ENCODE measurements around the gene BRINP1.

BRINP1 gene

GRCh38 chr9:119366909-119367682 lies 2.1 kb downstream of the BRINP1 start (continued):
- TF ChIP-seq ZNF148 (tag by site-specific recombination; IDR thresholded peaks at IDR 0.05; ENCODE audit: borderline replicate concordance): no peak
- no peak for TF ChIP-seq ZSCAN18 (tag by site-specific recombination; IDR thresholded peaks at IDR 0.05)
- TF ChIP-seq ZNF514 (tag by site-specific recombination; IDR thresholded peaks at IDR 0.05): no peak
- no peak for TF ChIP-seq ZNF10 (tag by site-specific recombination; IDR thresholded peaks at IDR 0.05)
- no peak for TF ChIP-seq ZNF223 (tag by site-specific recombination; IDR thresholded peaks at IDR 0.05)
- TF ChIP-seq KLF8 (tag by site-specific recombination; IDR thresholded peaks at IDR 0.05): no peak
- TF ChIP-seq BCL11B (tag by site-specific recombination; IDR thresholded peaks at IDR 0.05; ENCODE audit: low read depth): no peak

GRCh38 chr9:119365291-119366027 lies 3.8 kb downstream of the BRINP1 start:
- no peaks in the 10 kb centered on the region for H3K9me3 ChIP-seq (ENCODE audit: control insufficient read depth, insufficient read depth, low read depth, low read length)
- H3K27ac ChIP-seq (ENCODE audit: extremely low read depth, low read depth, low read length): no peak overlapping the region
- TF ChIP-seq ZNF776 (tag by site-specific recombination; IDR thresholded peaks at IDR 0.05; ENCODE audit: borderline replicate concordance) (no peak), ZNF184 (tag by site-specific recombination; IDR thresholded peaks at IDR 0.05) (no peak), GLI2 (tag by site-specific recombination; IDR thresholded peaks at IDR 0.05; ENCODE audit: borderline replicate concordance, low read depth) (no peak), ZNF280C (tag by site-specific recombination; IDR thresholded peaks at IDR 0.05) (no peak), IKZF3 (tag by site-specific recombination; IDR thresholded peaks at IDR 0.05) (no peak), ZNF132 (tag by site-specific recombination; IDR thresholded peaks at IDR 0.05; ENCODE audit: borderline replicate concordance) (no peak), ZNF654 (tag by site-specific recombination; IDR thresholded peaks at IDR 0.05; ENCODE audit: low read depth) (peak; percentile 14; the same call in 1 of the 2 replicates)
- H3K4me3 ChIP-seq (ENCODE audit: low read depth, low read length): no peak overlapping the region
- H3K4me1 ChIP-seq (ENCODE audit: control insufficient read depth, insufficient read depth, low read length): no peaks in the 10 kb centered on the region
- ChIA-PET CTCF (interaction anchor here (0.7 to 1.9 kb wide), 9 partner anchors 11 to 1878 kb away, joined by 3 to 8 read pairs (median 3); no protein-coding TSS in a partner anchor), POLR2A (no interaction called here)
- H3K36me3 ChIP-seq (ENCODE audit: control insufficient read depth in 2 of 2, insufficient read depth in 1 of 2, low read length in 2 of 2): no peaks in the 10 kb centered on the region

- no peak overlapping the region for H3K4me3 ChIP-seq (ENCODE audit: low read depth, low read length)
- no peaks in the 10 kb centered on the region for H3K9me3 ChIP-seq (ENCODE audit: control insufficient read depth, insufficient read depth, low read depth, low read length)
- no peaks in the 10 kb centered on the region for H3K36me3 ChIP-seq (ENCODE audit: control insufficient read depth in 2 of 2, insufficient read depth in 1 of 2, low read length in 2 of 2)
- ChIA-PET POLR2A (no interaction called here), CTCF (interaction anchor here (1.2 kb wide), 1 partner anchor 1190 kb away, joined by 4 read pairs; no protein-coding TSS in a partner anchor)
- no peaks in the 10 kb centered on the region for H3K4me1 ChIP-seq (ENCODE audit: control insufficient read depth, insufficient read depth, low read length)
- no peak overlapping the region for H3K27ac ChIP-seq (ENCODE audit: extremely low read depth, low read depth, low read length)
- TF ChIP-seq ZNF366 (tag by site-specific recombination; conservative IDR thresholded peaks at IDR 0.05) (no peak), AEBP2 (tag by site-specific recombination; IDR thresholded peaks at IDR 0.05; ENCODE audit: borderline replicate concordance) (no peak), CTCF (tag by site-specific recombination; IDR thresholded peaks at IDR 0.05) (no peak), ZSCAN18 (tag by site-specific recombination; IDR thresholded peaks at IDR 0.05) (no peak), ZNF174 (tag by site-specific recombination; IDR thresholded peaks at IDR 0.05) (no peak)
These were observed 9.0 kb downstream of the BRINP1 start for GRCh38 chr9:119360237-119360636.
